H9 (cell line): ENCODE results near the gene EIF4H. TPM values are rescaled to one million over a fixed set of nuclear protein-coding genes. Genes with fewer than 3 reads are reported as not detected.

Experiments
- DNase-seq: peaks from one replicate; pipeline ENCODE4 v3.0.0-alpha.2; 2017
- H2AFZ ChIP-seq: one replicate; pipeline ENCODE4 v1.6.1; 2013; ENCODE audit warnings: mild to moderate bottlenecking, low read length, control low read depth, moderate library complexity
- H2AK5ac ChIP-seq: 2 replicates; pipeline ENCODE4 v1.6.1; 2013; ENCODE audit warnings: low read length, control low read depth, mixed read lengths; ENCODE audit not compliant: insufficient read length
- H2BK120ac ChIP-seq: one replicate; pipeline ENCODE4 v1.6.1; 2013; ENCODE audit warnings: low read depth, mild to moderate bottlenecking, low read length, control low read depth, inconsistent platforms; ENCODE audit not compliant: poor library complexity, severe bottlenecking
- H2BK12ac ChIP-seq: 2 replicates; pipeline ENCODE4 v1.6.1; 2013; ENCODE audit warnings: low read length, control low read depth, mixed read lengths, low read depth; ENCODE audit not compliant: insufficient read length
- H2BK15ac ChIP-seq: 2 replicates; pipeline ENCODE4 v1.6.1; 2013; ENCODE audit warnings: low read depth, low read length, control low read depth
- H2BK20ac ChIP-seq: one replicate; pipeline ENCODE4 v1.6.1; 2013; ENCODE audit warnings: low read depth, mild to moderate bottlenecking, low read length, control low read depth, inconsistent platforms; ENCODE audit not compliant: poor library complexity, severe bottlenecking
- H2BK5ac ChIP-seq: 2 replicates; pipeline ENCODE4 v1.6.1; 2013; ENCODE audit warnings: low read length, control low read depth, mixed read lengths; ENCODE audit not compliant: insufficient read length
- H3K14ac ChIP-seq: 2 replicates; pipeline ENCODE4 v1.6.1; 2013; ENCODE audit warnings: low read length, control low read depth; ENCODE audit not compliant: insufficient read depth
- H3K18ac ChIP-seq: 2 replicates; pipeline ENCODE4 v1.6.1; 2013; ENCODE audit warnings: low read depth, mild to moderate bottlenecking, mixed read lengths, low read length, control low read depth; ENCODE audit not compliant: insufficient read length
- H3K23ac ChIP-seq: 2 replicates; pipeline ENCODE4 v1.6.1; 2013; ENCODE audit warnings: low read length, control low read depth, mixed read lengths, low read depth; ENCODE audit not compliant: insufficient read length
- H3K23me2 ChIP-seq: 2 replicates; pipeline ENCODE4 v1.6.1; 2013; ENCODE audit warnings: low read depth, mild to moderate bottlenecking, mixed read lengths, low read length, control low read depth; ENCODE audit not compliant: insufficient read length, poor library complexity, severe bottlenecking
- H3K27ac ChIP-seq: 2 replicates; pipeline ENCODE4 v1.5.1; 2013; ENCODE audit warnings: low read length, control low read depth, mixed read lengths, low read depth; ENCODE audit not compliant: insufficient read length
- H3K27me3 ChIP-seq: 2 replicates; pipeline ENCODE4 v1.6.1; 2013; ENCODE audit warnings: low read length, control low read depth, inconsistent platforms; ENCODE audit not compliant: insufficient read depth
- H3K4ac ChIP-seq: 2 replicates; pipeline ENCODE4 v1.6.1; 2013; ENCODE audit warnings: low read depth, mild to moderate bottlenecking, control low read depth, inconsistent platforms, low read length, moderate library complexity
- H3K4me1 ChIP-seq: 2 replicates; pipeline ENCODE4 v1.6.1; 2013; ENCODE audit warnings: low read length, control low read depth, inconsistent platforms; ENCODE audit not compliant: insufficient read depth
- H3K4me2 ChIP-seq: 2 replicates; pipeline ENCODE4 v1.6.1; 2013; ENCODE audit warnings: low read length, control low read depth, mixed read lengths; ENCODE audit not compliant: insufficient read length, insufficient read depth
- H3K56ac ChIP-seq: 2 replicates; pipeline ENCODE4 v1.6.1; 2013; ENCODE audit warnings: low read depth, mild to moderate bottlenecking, mixed read lengths, low read length, control low read depth; ENCODE audit not compliant: insufficient read length
- H3K79me1 ChIP-seq: 2 replicates; pipeline ENCODE4 v1.6.1; 2013; ENCODE audit warnings: low read depth, mild to moderate bottlenecking, moderate library complexity, low read length, control low read depth, inconsistent platforms; ENCODE audit not compliant: insufficient read depth, poor library complexity, severe bottlenecking
- H3K79me2 ChIP-seq: 2 replicates; pipeline ENCODE4 v1.6.1; 2013; ENCODE audit warnings: low read length, control low read depth, inconsistent platforms; ENCODE audit not compliant: insufficient read depth
- H3K9ac ChIP-seq: 2 replicates; pipeline ENCODE4 v1.6.1; 2013; ENCODE audit warnings: low read length, control low read depth, mixed read lengths; ENCODE audit not compliant: insufficient read length; ENCODE audit errors: extremely low read depth
- H3K9me3 ChIP-seq: one replicate; pipeline ENCODE4 v1.6.1; 2013; ENCODE audit warnings: low read depth, low read length, inconsistent platforms; ENCODE audit not compliant: control insufficient read depth
- H3T11ph ChIP-seq: one replicate; pipeline ENCODE4 v1.6.1; 2013; ENCODE audit warnings: mild to moderate bottlenecking, low read length, control low read depth, inconsistent platforms
- H4K20me1 ChIP-seq: one replicate; pipeline ENCODE4 v1.6.1; 2013; ENCODE audit not compliant: control insufficient read depth, insufficient read length, insufficient read depth
- H4K5ac ChIP-seq: 2 replicates; pipeline ENCODE4 v1.6.1; 2013; ENCODE audit warnings: low read depth, mild to moderate bottlenecking, mixed read lengths, low read length, control low read depth; ENCODE audit not compliant: insufficient read length
- H4K8ac ChIP-seq: replicated peaks from 2 replicates; pipeline ENCODE4 v1.6.1; 2013; ENCODE audit warnings: low read length, control low read depth, mixed read lengths, low read depth; ENCODE audit not compliant: insufficient read length
- H4K91ac ChIP-seq: 2 replicates; pipeline ENCODE4 v1.6.1; 2013; ENCODE audit warnings: low read depth, mild to moderate bottlenecking, moderate library complexity, mixed read lengths, low read length, control low read depth; ENCODE audit not compliant: insufficient read length
- H3K27ac Mint-ChIP-seq, 3 experiments: 2 replicates in 2 of 3; 3 replicates in 1 of 3; pipeline ENCODE4 v1.8.0; 2020 to 2021; ENCODE audit warnings: mixed read lengths in 3 of 3, mild to moderate bottlenecking in 1 of 3, moderate library complexity in 1 of 3
- H3K27me3 Mint-ChIP-seq: 2 replicates; pipeline ENCODE4 v1.8.0; 2021; ENCODE audit warnings: low read depth, mild to moderate bottlenecking, moderate library complexity, mixed read lengths
- H3K36me3 Mint-ChIP-seq, 3 experiments: 2 replicates in 2 of 3; 3 replicates in 1 of 3; pipeline ENCODE4 v1.8.0; 2020 to 2021; ENCODE audit warnings: low read depth in 3 of 3, mixed read lengths in 3 of 3; ENCODE audit not compliant: insufficient read depth in 1 of 3
- H3K4me1 Mint-ChIP-seq, 2 experiments: 2 replicates each; pipeline ENCODE4 v1.8.0; 2020; ENCODE audit warnings: mixed read lengths in 2 of 2
- H3K4me3 Mint-ChIP-seq, 2 experiments: 2 replicates in 1 of 2; 3 replicates in 1 of 2; pipeline ENCODE4 v1.8.0; 2020 to 2021; ENCODE audit warnings: mild to moderate bottlenecking in 2 of 2, mixed read lengths in 2 of 2, moderate library complexity in 1 of 2
- H3K9me3 Mint-ChIP-seq, 2 experiments: 2 replicates in 1 of 2; 3 replicates in 1 of 2; pipeline ENCODE4 v1.8.0; 2020; ENCODE audit warnings: mild to moderate bottlenecking in 2 of 2, mixed read lengths in 2 of 2, moderate library complexity in 1 of 2
- WGBS: extraction: QIAGEN DNeasy Blood & Tissue Kit; methylation state at CpG from one replicate; pipeline ENCODE4 v1.1.7; 2013; ENCODE audit warnings: missing lambda C conversion rate, low lambda C conversion rate, mixed read lengths; ENCODE audit not compliant: insufficient read length; ENCODE audit errors: extremely low coverage; 5-methylcytosine and 5-hydroxymethylcytosine counted together
- total RNA-seq: library from RNA; stranded (reverse); gene quantifications from 2 replicates; pipeline ENCODE4 v1.2.1, GENCODE V29; 2021
- TF ChIP-seq, protein P1 (sequence below): fragments of 200-600 bp; sonication (generic); conservative IDR thresholded peaks from 3 replicates; pipeline ENCODE4 v1.8.0; 2021; ENCODE audit warnings: antibody characterized with exemption, mild to moderate bottlenecking

The EIF4H gene
- total RNA-seq, 1 experiment from 2014 or later = 363 TPM

DNA sequence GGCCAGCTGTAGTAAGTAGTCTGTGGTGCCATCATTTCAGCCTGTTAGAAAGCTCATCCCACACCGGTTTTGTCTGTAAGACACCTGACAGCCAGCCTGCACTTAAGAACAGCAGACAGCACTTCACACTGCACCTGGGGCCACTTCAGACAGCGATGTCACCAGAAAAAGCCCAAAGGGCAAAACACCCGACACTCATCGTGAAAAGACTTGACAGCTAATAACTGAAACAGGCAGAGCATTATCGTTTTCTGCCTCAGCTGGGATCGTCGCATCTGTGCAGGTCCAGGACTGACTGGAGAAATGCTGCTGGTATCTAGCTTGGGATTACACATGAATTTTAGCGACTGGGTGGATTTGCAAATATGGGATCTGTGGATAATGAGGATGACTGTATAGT is 18.9 kb downstream of the EIF4H start:
- H3K4me2 ChIP-seq = no peak overlapping the region
- no peak overlapping the region for H4K5ac ChIP-seq
- no peak overlapping the region for H3T11ph ChIP-seq
- no peak overlapping the region for H2AFZ ChIP-seq
- no peak overlapping the region for H3K4ac ChIP-seq
- WGBS = no CpG with 5 or more reads among the region's 8 CpGs
- H3K9me3 ChIP-seq = no peaks in the 10 kb centered on the region
- no peaks in the 10 kb centered on the region for H4K20me1 ChIP-seq
- no peak overlapping the region for H4K8ac ChIP-seq
- H2BK5ac ChIP-seq = no peak overlapping the region
- no peak overlapping the region for H3K23ac ChIP-seq
- no peak overlapping the region for H2BK120ac ChIP-seq
- no peak overlapping the region for H2AK5ac ChIP-seq
- peak overlapping the region in 1 of 3 experiments; percentile 60; a peak in 2 of 7 replicates for H3K27ac Mint-ChIP-seq
- no peak overlapping the region for H3K18ac ChIP-seq
- no peaks in the 10 kb centered on the region for H3K23me2 ChIP-seq
- H3K4me1 Mint-ChIP-seq = no peaks in the 10 kb centered on the region
- H3K27ac ChIP-seq = no peak overlapping the region
- H2BK20ac ChIP-seq = no peak overlapping the region
- H3K9me3 Mint-ChIP-seq = no peaks in the 10 kb centered on the region; a peak in 1 of 5 replicates
- no peak overlapping the region for H3K14ac ChIP-seq
- H3K4me1 ChIP-seq = no peaks in the 10 kb centered on the region
- H3K56ac ChIP-seq = no peak overlapping the region
- H3K79me2 ChIP-seq = peaks cover 3% of the 10 kb centered on the region; the same call in 1 of the 2 replicates
- peaks cover 12% of the 10 kb centered on the region for H3K79me1 ChIP-seq
- peaks cover 62 to 94% (median 89%) of the 10 kb centered on the region in 3 experiments for H3K36me3 Mint-ChIP-seq
- H2BK12ac ChIP-seq = no peak overlapping the region
- no peak overlapping the region for H4K91ac ChIP-seq
- H3K27me3 Mint-ChIP-seq = no peaks in the 10 kb centered on the region; the same call in 1 of the 2 replicates
- DNase-seq = no peak
- no peak overlapping the region for H2BK15ac ChIP-seq
- no peaks in the 10 kb centered on the region for H3K27me3 ChIP-seq
- TF ChIP-seq, protein P1, sequence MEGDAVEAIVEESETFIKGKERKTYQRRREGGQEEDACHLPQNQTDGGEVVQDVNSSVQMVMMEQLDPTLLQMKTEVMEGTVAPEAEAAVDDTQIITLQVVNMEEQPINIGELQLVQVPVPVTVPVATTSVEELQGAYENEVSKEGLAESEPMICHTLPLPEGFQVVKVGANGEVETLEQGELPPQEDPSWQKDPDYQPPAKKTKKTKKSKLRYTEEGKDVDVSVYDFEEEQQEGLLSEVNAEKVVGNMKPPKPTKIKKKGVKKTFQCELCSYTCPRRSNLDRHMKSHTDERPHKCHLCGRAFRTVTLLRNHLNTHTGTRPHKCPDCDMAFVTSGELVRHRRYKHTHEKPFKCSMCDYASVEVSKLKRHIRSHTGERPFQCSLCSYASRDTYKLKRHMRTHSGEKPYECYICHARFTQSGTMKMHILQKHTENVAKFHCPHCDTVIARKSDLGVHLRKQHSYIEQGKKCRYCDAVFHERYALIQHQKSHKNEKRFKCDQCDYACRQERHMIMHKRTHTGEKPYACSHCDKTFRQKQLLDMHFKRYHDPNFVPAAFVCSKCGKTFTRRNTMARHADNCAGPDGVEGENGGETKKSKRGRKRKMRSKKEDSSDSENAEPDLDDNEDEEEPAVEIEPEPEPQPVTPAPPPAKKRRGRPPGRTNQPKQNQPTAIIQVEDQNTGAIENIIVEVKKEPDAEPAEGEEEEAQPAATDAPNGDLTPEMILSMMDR = no peak
- H3K9ac ChIP-seq = no peak overlapping the region
- no peak overlapping the region for H3K4me3 Mint-ChIP-seq
